HepG2 (cell line): Measurements from ENCODE around the gene UNC5CL. TPM values are rescaled to one million over a fixed set of nuclear protein-coding genes. Genes with fewer than 3 reads are reported as not detected.

Experiments used
- ARHGAP35 ChIP-seq: sonication (generic); formaldehyde crosslinking; IDR thresholded peaks from 2 replicates; pipeline ENCODE4 v1.9.0; 2022; ENCODE audit warnings: mild to moderate bottlenecking, inconsistent platforms, moderate library complexity, missing genetic modification reagents, borderline replicate concordance
- ARNT ChIP-seq: fragments of 450-650 bp; IDR thresholded peaks from 2 replicates; pipeline ENCODE4 v1.6.1; 2017
- ETV5 ChIP-seq: IDR thresholded peaks from 2 replicates; pipeline ENCODE4 v1.6.1; 2018; ENCODE audit warnings: missing biosample characterization, missing genetic modification reagents, inconsistent platforms, borderline replicate concordance
- FOXO1 ChIP-seq: sonication (generic); formaldehyde crosslinking; IDR thresholded peaks from 2 replicates; pipeline ENCODE4 v1.4.0; 2020; ENCODE audit warnings: missing genetic modification reagents
- GTF2F1 ChIP-seq: fragments of 150-350 bp; IDR thresholded peaks from 2 replicates; pipeline ENCODE4 v1.6.1; 2014; ENCODE audit warnings: low read length
- KLF12 ChIP-seq: sonication (generic); formaldehyde crosslinking; IDR thresholded peaks from 2 replicates; pipeline ENCODE4 v1.4.0; 2020; ENCODE audit warnings: missing genetic modification reagents, borderline replicate concordance
- KLF13 ChIP-seq: sonication (generic); formaldehyde crosslinking; IDR thresholded peaks from 2 replicates; pipeline ENCODE4 v1.4.0; 2020; ENCODE audit warnings: mild to moderate bottlenecking, missing genetic modification reagents
- LCORL ChIP-seq, 2 experiments: fragments of 450-650 bp in 1 of 2; sonication (generic) in 1 of 2; formaldehyde crosslinking in 1 of 2; IDR thresholded peaks; 2 replicates each; pipeline versions ENCODE4 v1.5.0 to v1.6.1; 2017 to 2020; ENCODE audit warnings: antibody characterized with exemption in 1 of 2, missing genetic modification reagents in 1 of 2
- NCOR1 ChIP-seq: fragments of 200-600 bp; sonication (generic); IDR thresholded peaks from 2 replicates; pipeline ENCODE4 v1.7.0; 2017; ENCODE audit warnings: antibody characterized with exemption, low read length, borderline replicate concordance
- PHF21A ChIP-seq: sonication (generic); formaldehyde crosslinking; IDR thresholded peaks from 2 replicates; pipeline ENCODE4 v1.5.0; 2020; ENCODE audit warnings: mild to moderate bottlenecking, missing genetic modification reagents
- STAG1 ChIP-seq: sonication (generic); formaldehyde crosslinking; IDR thresholded peaks from 2 replicates; pipeline ENCODE4 v1.4.0; 2020; ENCODE audit warnings: missing genetic modification reagents
- THYN1 ChIP-seq: sonication (generic); formaldehyde crosslinking; IDR thresholded peaks from 2 replicates; pipeline ENCODE4 v1.8.1; 2023; ENCODE audit warnings: low read depth, mild to moderate bottlenecking, moderate library complexity, missing genetic modification reagents, borderline replicate concordance
- ZC3H13 ChIP-seq: sonication (generic); formaldehyde crosslinking; IDR thresholded peaks from 2 replicates; pipeline ENCODE4 v1.8.1; 2023; ENCODE audit warnings: mild to moderate bottlenecking, missing genetic modification reagents, moderate library complexity
- ZNF335 ChIP-seq: sonication (generic); formaldehyde crosslinking; IDR thresholded peaks from 2 replicates; pipeline ENCODE4 v1.4.0; 2020; ENCODE audit warnings: missing genetic modification reagents
- ZNF879 ChIP-seq: sonication (generic); formaldehyde crosslinking; IDR thresholded peaks from 2 replicates; pipeline ENCODE4 v1.8.1; 2023; ENCODE audit warnings: missing genetic modification reagents
- ZSCAN20 ChIP-seq: sonication (generic); formaldehyde crosslinking; IDR thresholded peaks from 2 replicates; pipeline ENCODE4 v1.4.0; 2020; ENCODE audit warnings: missing genetic modification reagents, mild to moderate bottlenecking, borderline replicate concordance
- polyA plus RNA-seq, 8 experiments: library from polyadenylated mRNA; depleted of rRNA in 3 of 8; stranded (reverse) in 7 of 8; unstranded in 1 of 8; fragments of >200 nt; fragmentation: Illumina TruSeq in 4 of 8; extraction: Trizol in 4 of 8; gene quantifications; 2 replicates each; pipeline versions ENCODE4 v1.2.1 to v1.2.3, GENCODE V29; 2011 to 2016; ENCODE audit warnings: low read depth in 4 of 8, missing spikeins in 1 of 8, mixed read lengths in 1 of 8; ENCODE audit not compliant: insufficient read depth in 1 of 8
- total RNA-seq, 5 experiments: library from RNA; depleted of rRNA; stranded (reverse); fragments of >200 nt; fragmentation: Illumina TruSeq; extraction: Trizol; gene quantifications; 2 replicates each; pipeline ENCODE4 v1.2.3, GENCODE V29; 2016; ENCODE audit warnings: low read depth in 1 of 5
- TF ChIP-seq, protein P1 (sequence below): sonication (generic); formaldehyde crosslinking; IDR thresholded peaks from 2 replicates; pipeline ENCODE4 v1.4.0; 2020; ENCODE audit warnings: mild to moderate bottlenecking, missing genetic modification reagents
- TF ChIP-seq, protein P2 (sequence below): sonication (generic); formaldehyde crosslinking; IDR thresholded peaks from 2 replicates; pipeline ENCODE4 v1.5.0; 2020; ENCODE audit warnings: missing genetic modification reagents
- TF ChIP-seq, protein P3 (sequence below): sonication (generic); formaldehyde crosslinking; IDR thresholded peaks from 2 replicates; pipeline ENCODE4 v1.4.0; 2020; ENCODE audit warnings: missing genetic modification reagents, mild to moderate bottlenecking, borderline replicate concordance
- TF ChIP-seq, protein P4 (sequence below): sonication (generic); formaldehyde crosslinking; IDR thresholded peaks from 2 replicates; pipeline ENCODE4 v1.9.0; 2021; ENCODE audit warnings: missing genetic modification reagents, borderline replicate concordance
- TF ChIP-seq, protein P5 (sequence below): sonication (generic); formaldehyde crosslinking; IDR thresholded peaks from 2 replicates; pipeline ENCODE4 v1.5.0; 2020; ENCODE audit warnings: mild to moderate bottlenecking, missing genetic modification reagents

Gene UNC5CL
- total and polyA plus RNA-seq, 2 of the 13 experiments (the other 11 are each of a cell fraction or from before 2014, with no cell fraction given): 2.4 to 2.5 TPM

DNA sequence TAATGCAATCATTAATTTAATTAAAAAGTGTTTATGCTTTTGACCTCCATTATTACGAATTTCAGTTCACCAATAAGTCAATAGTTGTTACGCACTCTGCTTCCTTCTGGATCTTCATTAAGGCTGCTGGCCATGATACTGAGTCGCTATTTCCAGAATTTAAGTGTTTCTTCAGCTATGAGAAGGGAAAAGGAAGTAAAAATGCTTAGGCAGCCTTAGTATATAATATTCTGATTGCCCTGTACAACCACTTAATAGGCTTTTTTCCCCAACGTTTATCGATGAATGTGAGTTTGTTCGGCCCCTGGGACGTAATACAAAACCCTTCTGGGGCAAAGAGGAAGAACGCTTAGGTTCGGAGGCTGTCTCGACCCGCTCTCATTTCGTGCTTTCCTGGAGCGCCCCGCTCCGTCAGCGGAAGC is 32.5 kb upstream of the UNC5CL start (continued):
- TF ChIP-seq, protein P1, sequence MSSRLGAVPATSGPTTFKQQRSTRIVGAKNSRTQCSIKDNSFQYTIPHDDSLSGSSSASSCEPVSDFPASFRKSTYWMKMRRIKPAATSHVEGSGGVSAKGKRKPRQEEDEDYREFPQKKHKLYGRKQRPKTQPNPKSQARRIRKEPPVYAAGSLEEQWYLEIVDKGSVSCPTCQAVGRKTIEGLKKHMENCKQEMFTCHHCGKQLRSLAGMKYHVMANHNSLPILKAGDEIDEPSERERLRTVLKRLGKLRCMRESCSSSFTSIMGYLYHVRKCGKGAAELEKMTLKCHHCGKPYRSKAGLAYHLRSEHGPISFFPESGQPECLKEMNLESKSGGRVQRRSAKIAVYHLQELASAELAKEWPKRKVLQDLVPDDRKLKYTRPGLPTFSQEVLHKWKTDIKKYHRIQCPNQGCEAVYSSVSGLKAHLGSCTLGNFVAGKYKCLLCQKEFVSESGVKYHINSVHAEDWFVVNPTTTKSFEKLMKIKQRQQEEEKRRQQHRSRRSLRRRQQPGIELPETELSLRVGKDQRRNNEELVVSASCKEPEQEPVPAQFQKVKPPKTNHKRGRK (CRISPR knock-in tag): no peak
- TF ChIP-seq NCOR1 (no peak), KLF13 (no peak), LCORL (IDR thresholded peaks at IDR 0.05) (no peak), LCORL (CRISPR knock-in tag; IDR thresholded peaks at IDR 0.05) (no peak), THYN1 (CRISPR knock-in tag) (no peak), ZC3H13 (CRISPR knock-in tag) (no peak), ARHGAP35 (no peak), ARNT (no peak), ZSCAN20 (CRISPR knock-in tag) (no peak), ZNF879 (CRISPR knock-in tag) (0 out of 2 replicates have a peak, but pooled peaks have one; percentile 33), ZNF335 (CRISPR knock-in tag) (no peak), FOXO1 (CRISPR knock-in tag) (no peak), PHF21A (CRISPR knock-in tag) (no peak; the same call in 1 of the 2 replicates), STAG1 (CRISPR knock-in tag) (peak; percentile 33), ETV5 (CRISPR knock-in tag) (peak; percentile 82), KLF12 (CRISPR knock-in tag) (no peak), GTF2F1 (no peak)
- TF ChIP-seq, protein P2, sequence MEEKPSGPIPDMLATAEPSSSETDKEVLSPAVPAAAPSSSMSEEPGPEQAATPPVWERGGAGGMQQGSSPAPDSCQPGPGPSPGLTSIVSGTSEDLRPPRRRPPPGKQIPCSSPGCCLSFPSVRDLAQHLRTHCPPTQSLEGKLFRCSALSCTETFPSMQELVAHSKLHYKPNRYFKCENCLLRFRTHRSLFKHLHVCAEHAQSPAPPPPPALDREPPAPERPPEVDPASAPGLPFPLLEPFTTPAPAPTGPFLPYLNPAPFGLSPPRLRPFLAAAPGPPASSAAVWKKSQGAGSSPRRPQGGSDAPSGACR (CRISPR knock-in tag): no peak
- TF ChIP-seq, protein P3, sequence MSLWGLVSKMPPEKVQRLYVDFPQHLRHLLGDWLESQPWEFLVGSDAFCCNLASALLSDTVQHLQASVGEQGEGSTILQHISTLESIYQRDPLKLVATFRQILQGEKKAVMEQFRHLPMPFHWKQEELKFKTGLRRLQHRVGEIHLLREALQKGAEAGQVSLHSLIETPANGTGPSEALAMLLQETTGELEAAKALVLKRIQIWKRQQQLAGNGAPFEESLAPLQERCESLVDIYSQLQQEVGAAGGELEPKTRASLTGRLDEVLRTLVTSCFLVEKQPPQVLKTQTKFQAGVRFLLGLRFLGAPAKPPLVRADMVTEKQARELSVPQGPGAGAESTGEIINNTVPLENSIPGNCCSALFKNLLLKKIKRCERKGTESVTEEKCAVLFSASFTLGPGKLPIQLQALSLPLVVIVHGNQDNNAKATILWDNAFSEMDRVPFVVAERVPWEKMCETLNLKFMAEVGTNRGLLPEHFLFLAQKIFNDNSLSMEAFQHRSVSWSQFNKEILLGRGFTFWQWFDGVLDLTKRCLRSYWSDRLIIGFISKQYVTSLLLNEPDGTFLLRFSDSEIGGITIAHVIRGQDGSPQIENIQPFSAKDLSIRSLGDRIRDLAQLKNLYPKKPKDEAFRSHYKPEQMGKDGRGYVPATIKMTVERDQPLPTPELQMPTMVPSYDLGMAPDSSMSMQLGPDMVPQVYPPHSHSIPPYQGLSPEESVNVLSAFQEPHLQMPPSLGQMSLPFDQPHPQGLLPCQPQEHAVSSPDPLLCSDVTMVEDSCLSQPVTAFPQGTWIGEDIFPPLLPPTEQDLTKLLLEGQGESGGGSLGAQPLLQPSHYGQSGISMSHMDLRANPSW: 0 out of 2 replicates have a peak, but pooled peaks have one; percentile 4
- TF ChIP-seq, protein P4, sequence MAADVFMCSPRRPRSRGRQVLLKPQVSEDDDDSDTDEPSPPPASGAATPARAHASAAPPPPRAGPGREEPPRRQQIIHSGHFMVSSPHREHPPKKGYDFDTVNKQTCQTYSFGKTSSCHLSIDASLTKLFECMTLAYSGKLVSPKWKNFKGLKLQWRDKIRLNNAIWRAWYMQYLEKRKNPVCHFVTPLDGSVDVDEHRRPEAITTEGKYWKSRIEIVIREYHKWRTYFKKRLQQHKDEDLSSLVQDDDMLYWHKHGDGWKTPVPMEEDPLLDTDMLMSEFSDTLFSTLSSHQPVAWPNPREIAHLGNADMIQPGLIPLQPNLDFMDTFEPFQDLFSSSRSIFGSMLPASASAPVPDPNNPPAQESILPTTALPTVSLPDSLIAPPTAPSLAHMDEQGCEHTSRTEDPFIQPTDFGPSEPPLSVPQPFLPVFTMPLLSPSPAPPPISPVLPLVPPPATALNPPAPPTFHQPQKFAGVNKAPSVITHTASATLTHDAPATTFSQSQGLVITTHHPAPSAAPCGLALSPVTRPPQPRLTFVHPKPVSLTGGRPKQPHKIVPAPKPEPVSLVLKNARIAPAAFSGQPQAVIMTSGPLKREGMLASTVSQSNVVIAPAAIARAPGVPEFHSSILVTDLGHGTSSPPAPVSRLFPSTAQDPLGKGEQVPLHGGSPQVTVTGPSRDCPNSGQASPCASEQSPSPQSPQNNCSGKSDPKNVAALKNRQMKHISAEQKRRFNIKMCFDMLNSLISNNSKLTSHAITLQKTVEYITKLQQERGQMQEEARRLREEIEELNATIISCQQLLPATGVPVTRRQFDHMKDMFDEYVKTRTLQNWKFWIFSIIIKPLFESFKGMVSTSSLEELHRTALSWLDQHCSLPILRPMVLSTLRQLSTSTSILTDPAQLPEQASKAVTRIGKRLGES (CRISPR knock-in tag): no peak
- TF ChIP-seq, protein P5, sequence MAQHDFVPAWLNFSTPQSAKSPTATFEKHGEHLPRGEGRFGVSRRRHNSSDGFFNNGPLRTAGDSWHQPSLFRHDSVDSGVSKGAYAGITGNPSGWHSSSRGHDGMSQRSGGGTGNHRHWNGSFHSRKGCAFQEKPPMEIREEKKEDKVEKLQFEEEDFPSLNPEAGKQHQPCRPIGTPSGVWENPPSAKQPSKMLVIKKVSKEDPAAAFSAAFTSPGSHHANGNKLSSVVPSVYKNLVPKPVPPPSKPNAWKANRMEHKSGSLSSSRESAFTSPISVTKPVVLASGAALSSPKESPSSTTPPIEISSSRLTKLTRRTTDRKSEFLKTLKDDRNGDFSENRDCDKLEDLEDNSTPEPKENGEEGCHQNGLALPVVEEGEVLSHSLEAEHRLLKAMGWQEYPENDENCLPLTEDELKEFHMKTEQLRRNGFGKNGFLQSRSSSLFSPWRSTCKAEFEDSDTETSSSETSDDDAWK (CRISPR knock-in tag): no peak
